ENCODE data around the gene HCCS. TPM values are rescaled to one million over a fixed set of nuclear protein-coding genes. Genes with fewer than 3 reads are reported as not detected.
"Not testable (repeated sequence)": the region's sequence is repeated elsewhere in the genome, so short reads cannot be mapped to it uniquely, and the experiment has no call there.

Gene HCCS
- total RNA-seq, 1 donor from 2014 or later = 16.2 TPM

GRCh38 chrX:11123087-11123486 lies 12.0 kb downstream of the HCCS start:
- DNase-seq (ENCODE audit: low read depth in 2 of 2) = not testable (repeated sequence)

GRCh38 chrX:11124112-11124511 lies 13.0 kb downstream of the HCCS start:
- DNase-seq (ENCODE audit: low read depth in 2 of 2) = no peak

GRCh38 chrX:11125060-11125459 lies 13.9 kb downstream of the HCCS start:
- no peak for DNase-seq (ENCODE audit: low read depth in 2 of 2)

GRCh38 chrX:11129534-11130105 lies 18.5 kb downstream of the HCCS start:
- no peak for DNase-seq (ENCODE audit: low read depth in 2 of 2)

- DNase-seq (ENCODE audit: low read depth in 2 of 2) = no peak
These were observed 19.0 kb downstream of the HCCS start for GRCh38 chrX:11130136-11130535.

- DNase-seq (ENCODE audit: low read depth in 2 of 2) = no peak
These were observed 20.0 kb downstream of the HCCS start for GRCh38 chrX:11131146-11131545.

GRCh38 chrX:11135564-11136185 lies 24.5 kb downstream of the HCCS start:
- DNase-seq (ENCODE audit: low read depth in 2 of 2) = no peak

GRCh38 chrX:11137543-11138139 lies 26.5 kb downstream of the HCCS start:
- peak; percentile 30 to 31 for DNase-seq (ENCODE audit: low read depth in 2 of 2)

GRCh38 chrX:11138498-11139390 lies 27.6 kb downstream of the HCCS start:
- no peak for DNase-seq (ENCODE audit: low read depth in 2 of 2)

GRCh38 chrX:11143931-11144678 lies 33.0 kb downstream of the HCCS start:
- DNase-seq (ENCODE audit: low read depth in 2 of 2) = peak; percentile 66 to 77

GRCh38 chrX:11146411-11146810 lies 35.3 kb downstream of the HCCS start:
- no peak for DNase-seq (ENCODE audit: low read depth in 2 of 2)

- DNase-seq (ENCODE audit: low read depth in 2 of 2) = no peak
These were observed 37.3 kb downstream of the HCCS start for GRCh38 chrX:11148401-11148800.

- DNase-seq (ENCODE audit: low read depth in 2 of 2) = no peak
These were observed 40.8 kb downstream of the HCCS start for GRCh38 chrX:11151799-11152559.

GRCh38 chrX:11159149-11159548 lies 48.0 kb downstream of the HCCS start:
- no peak for DNase-seq (ENCODE audit: low read depth in 2 of 2)

- DNase-seq (ENCODE audit: low read depth in 2 of 2) = no peak
These were observed 53.3 kb downstream of the HCCS start for GRCh38 chrX:11164433-11164832.

- DNase-seq (ENCODE audit: low read depth in 2 of 2) = peak in 1 of 2 donors; percentile 8
These were observed 60.8 kb downstream of the HCCS start for GRCh38 chrX:11171956-11172355.

GRCh38 chrX:11172415-11172814 lies 61.3 kb downstream of the HCCS start:
- DNase-seq (ENCODE audit: low read depth in 2 of 2) = peak in 1 of 2 donors; percentile 46

Measured in dermis microvascular lymphatic vessel endothelial cell (primary cell).